ENCODE results near the gene RHOA. TPM values are rescaled to one million over a fixed set of nuclear protein-coding genes. Genes with fewer than 3 reads are reported as not detected.
"Not testable (repeated sequence)": the region's sequence is repeated elsewhere in the genome, so short reads cannot be mapped to it uniquely, and the experiment has no call there.

The RHOA gene
- total RNA-seq, 3 donors from 2014 or later: 390 to 408 (median 408) TPM

DNA sequence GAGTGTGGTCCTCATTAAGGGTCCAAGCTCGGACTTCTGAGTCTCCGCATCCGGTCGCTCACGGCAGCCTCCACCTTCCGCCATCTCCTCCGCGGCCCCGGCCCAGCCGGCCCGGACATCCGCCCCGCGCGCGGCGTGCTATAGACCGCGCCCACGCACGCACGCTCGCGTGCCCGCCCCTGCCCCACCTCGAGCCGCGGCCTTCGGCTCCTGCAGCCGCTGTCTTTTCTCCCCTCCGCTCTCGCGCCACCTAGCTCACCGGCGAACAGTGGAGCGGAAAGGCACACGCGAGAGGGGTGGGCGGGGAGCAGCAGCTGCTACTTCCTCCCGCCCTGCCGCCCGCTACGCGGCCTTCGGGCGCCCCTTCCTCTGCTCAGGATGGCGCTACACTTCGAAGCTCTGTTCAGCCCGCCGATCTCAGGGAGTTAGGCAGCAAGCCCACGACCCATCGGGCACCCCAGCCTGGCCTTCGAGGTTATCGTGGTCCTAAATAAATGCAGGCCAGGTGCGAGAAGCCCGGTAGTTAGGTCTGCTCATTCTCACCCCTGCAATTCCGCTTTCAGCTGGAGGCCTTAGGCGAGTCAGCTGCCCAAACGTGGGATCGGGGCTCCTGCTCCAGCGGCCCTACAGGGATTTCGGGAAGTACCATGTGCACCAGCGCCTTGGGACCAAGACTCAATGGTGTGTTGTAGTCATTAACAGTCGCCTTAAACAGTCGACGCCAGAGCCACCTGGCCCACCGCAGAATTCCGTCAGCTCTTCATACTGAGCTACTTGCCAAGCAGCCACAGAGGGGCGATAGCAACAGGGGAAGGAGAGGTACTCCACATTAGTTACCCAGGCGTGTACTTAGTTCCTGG, 71.6 kb downstream of the RHOA start, which contains the start of gene USP4:
Gene USP4, minus strand, starts transcription at position 113 of the 860 bp plus-strand sequence. Its CDS starts 29 bp downstream, at position 84.
- ATAC-seq (peak; percentile 95), DNase-seq (peak; percentile 91)
- Mint-ChIP-seq H3K27me3 (ENCODE audit: low read depth) (no peaks in the 10 kb centered on the region), H3K4me1 (ENCODE audit: low read depth) (peaks cover 44% of the 10 kb centered on the region), H3K4me3 (peak within 1 kb of the TSS; percentile 96), H3K9me3 (no peaks in the 10 kb centered on the region), H3K36me3 (ENCODE audit: insufficient read depth) (peaks cover 9% of the 10 kb centered on the region)

DNA sequence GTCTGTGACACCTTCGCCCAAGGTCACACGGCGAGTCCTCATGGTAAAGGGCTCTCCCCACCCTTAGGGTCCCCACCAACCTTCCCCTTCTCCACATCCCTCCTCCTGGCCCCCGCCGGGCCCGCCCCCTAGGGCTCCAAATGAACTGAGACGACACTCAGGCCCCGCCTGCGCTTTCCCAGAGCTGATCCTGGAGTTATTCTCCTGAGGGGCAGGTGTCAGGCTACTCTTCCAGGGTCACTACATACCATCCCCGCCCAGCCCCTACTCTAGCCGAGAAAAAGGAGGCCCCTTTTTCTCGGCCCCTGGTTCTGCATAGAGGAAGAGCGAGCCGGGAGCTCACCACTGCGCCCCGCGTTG, 72.2 kb downstream of the RHOA start:
- H3K4me3 Mint-ChIP-seq: peak overlapping the region; percentile 96
- no peaks in the 10 kb centered on the region for H3K27me3 Mint-ChIP-seq (ENCODE audit: low read depth)
- ATAC-seq: peak; percentile 12 to 14
- DNase-seq: no peak
- peaks cover 14% of the 10 kb centered on the region for H3K36me3 Mint-ChIP-seq (ENCODE audit: insufficient read depth)
- peaks cover 42% of the 10 kb centered on the region for H3K4me1 Mint-ChIP-seq (ENCODE audit: low read depth)
- no peaks in the 10 kb centered on the region for H3K9me3 Mint-ChIP-seq

GRCh38 chr3:49333916-49334633, 77.7 kb downstream of the RHOA start:
- no peaks in the 10 kb centered on the region for H3K9me3 Mint-ChIP-seq
- peaks cover 28% of the 10 kb centered on the region for H3K4me1 Mint-ChIP-seq (ENCODE audit: low read depth)
- H3K4me3 Mint-ChIP-seq: no peak overlapping the region
- H3K27me3 Mint-ChIP-seq (ENCODE audit: low read depth): no peaks in the 10 kb centered on the region
- ATAC-seq (no peak), DNase-seq (no peak)
- H3K36me3 Mint-ChIP-seq (ENCODE audit: insufficient read depth): peaks cover 32% of the 10 kb centered on the region

DNA sequence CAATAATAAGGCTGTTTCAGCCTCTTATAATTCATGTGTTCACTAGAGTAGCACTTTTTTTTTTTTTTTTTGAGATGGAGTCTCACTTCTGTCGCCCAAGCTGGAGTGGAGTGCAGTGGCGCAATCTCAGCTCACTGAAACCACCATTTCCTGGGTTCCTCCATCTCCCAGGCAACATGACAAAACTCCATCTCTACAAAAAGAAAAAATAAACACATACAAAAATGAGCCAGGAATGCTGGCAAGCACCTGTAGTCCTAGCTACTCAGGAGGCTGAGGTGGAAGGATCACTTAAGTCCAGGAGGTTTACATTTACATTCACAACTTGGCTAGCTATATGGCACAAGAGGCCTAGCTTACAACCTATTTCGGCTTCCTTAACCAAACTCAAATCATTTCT, 78.7 kb downstream of the RHOA start:
- DNase-seq (no peak), ATAC-seq (peak in 1 of 2 donors; percentile 18)
- Mint-ChIP-seq H3K9me3 (no peaks in the 10 kb centered on the region), H3K27me3 (ENCODE audit: low read depth) (no peaks in the 10 kb centered on the region), H3K4me1 (ENCODE audit: low read depth) (peaks cover 19% of the 10 kb centered on the region), H3K36me3 (ENCODE audit: insufficient read depth) (peaks cover 31% of the 10 kb centered on the region), H3K4me3 (no peak overlapping the region)

DNA sequence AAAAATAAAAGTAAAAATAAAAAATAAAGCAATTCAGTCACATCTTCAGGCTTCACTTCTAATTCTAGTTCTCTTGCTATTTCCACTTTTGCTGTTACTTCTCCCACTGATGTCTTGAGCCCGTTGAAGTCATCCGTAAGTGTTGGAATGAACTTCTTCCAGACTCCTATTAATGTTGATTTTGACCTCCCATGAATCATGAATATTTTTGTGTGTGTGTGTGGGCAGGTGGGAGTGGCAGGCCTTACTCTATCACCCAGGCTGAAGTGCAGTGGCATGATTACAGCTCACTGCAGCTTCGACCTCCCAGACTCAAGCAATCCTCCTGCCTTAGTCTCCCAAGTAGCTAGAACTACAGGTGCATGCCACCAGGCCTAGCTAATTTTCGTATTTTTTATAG, 82.6 kb downstream of the RHOA start:
- Mint-ChIP-seq H3K9me3 (no peaks in the 10 kb centered on the region), H3K4me1 (ENCODE audit: low read depth) (peaks cover 12% of the 10 kb centered on the region), H3K36me3 (ENCODE audit: insufficient read depth) (peaks cover 27% of the 10 kb centered on the region), H3K27me3 (ENCODE audit: low read depth) (no peaks in the 10 kb centered on the region), H3K4me3 (no peak overlapping the region)
- no peak for DNase-seq
- ATAC-seq: no peak

DNA sequence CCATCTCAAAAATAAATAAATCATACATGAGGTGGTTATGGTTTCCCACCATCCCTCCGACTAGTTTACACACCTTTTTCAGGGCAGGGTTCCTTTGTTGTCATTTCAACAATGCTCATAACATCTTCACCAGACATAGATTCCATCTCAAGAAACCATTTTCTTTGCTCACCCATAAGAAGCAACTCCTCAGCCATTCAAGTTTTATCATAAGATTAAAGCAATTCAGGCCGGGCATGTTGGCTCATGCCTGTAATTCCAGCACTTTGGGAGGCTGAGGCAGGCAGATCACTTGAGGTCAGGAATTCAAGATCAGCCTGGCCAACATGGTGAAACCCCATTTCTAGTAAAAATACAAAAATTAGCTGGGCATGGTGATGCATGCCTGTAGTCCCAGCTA, 83.4 kb downstream of the RHOA start:
- ATAC-seq; DNase-seq; H3K27me3 Mint-ChIP-seq (ENCODE audit: low read depth); H3K4me1 Mint-ChIP-seq (ENCODE audit: low read depth); H3K9me3 Mint-ChIP-seq; H3K4me3 Mint-ChIP-seq: not testable (repeated sequence)
- peaks cover 28% of the 10 kb centered on the region for H3K36me3 Mint-ChIP-seq (ENCODE audit: insufficient read depth)

GRCh38 chr3:49327485-49327884, 84.3 kb downstream of the RHOA start:
- Mint-ChIP-seq H3K4me3 (no peak overlapping the region), H3K27me3 (ENCODE audit: low read depth) (no peaks in the 10 kb centered on the region), H3K36me3 (ENCODE audit: insufficient read depth) (peaks cover 23% of the 10 kb centered on the region), H3K4me1 (ENCODE audit: low read depth) (no peaks in the 10 kb centered on the region), H3K9me3 (no peaks in the 10 kb centered on the region)
- DNase-seq (no peak), ATAC-seq (no peak)

DNA sequence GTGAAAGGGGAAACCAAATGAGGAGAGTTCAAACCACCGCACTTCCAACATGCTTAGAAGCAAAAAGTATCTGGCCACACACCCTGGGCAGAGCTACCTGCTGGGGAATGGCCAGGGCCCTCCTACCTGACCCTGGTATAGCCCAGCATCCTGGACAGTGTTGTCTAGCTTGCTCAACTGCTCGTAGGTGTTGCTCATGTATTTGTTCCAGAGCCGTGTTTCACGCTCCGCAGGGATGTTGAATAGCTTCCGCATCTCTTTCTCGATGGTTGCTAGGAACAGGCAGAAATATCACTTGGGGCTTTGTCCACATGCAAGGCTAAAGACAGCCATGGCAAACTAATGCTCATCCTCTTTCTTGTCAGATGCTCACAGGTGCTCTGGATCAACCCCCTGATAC, 87.0 kb downstream of the RHOA start:
- Mint-ChIP-seq H3K4me3 (no peak overlapping the region), H3K4me1 (ENCODE audit: low read depth) (no peaks in the 10 kb centered on the region), H3K27me3 (ENCODE audit: low read depth) (no peaks in the 10 kb centered on the region), H3K9me3 (no peaks in the 10 kb centered on the region), H3K36me3 (ENCODE audit: insufficient read depth) (peaks cover 33% of the 10 kb centered on the region)
- no peak for DNase-seq
- no peak for ATAC-seq

DNA sequence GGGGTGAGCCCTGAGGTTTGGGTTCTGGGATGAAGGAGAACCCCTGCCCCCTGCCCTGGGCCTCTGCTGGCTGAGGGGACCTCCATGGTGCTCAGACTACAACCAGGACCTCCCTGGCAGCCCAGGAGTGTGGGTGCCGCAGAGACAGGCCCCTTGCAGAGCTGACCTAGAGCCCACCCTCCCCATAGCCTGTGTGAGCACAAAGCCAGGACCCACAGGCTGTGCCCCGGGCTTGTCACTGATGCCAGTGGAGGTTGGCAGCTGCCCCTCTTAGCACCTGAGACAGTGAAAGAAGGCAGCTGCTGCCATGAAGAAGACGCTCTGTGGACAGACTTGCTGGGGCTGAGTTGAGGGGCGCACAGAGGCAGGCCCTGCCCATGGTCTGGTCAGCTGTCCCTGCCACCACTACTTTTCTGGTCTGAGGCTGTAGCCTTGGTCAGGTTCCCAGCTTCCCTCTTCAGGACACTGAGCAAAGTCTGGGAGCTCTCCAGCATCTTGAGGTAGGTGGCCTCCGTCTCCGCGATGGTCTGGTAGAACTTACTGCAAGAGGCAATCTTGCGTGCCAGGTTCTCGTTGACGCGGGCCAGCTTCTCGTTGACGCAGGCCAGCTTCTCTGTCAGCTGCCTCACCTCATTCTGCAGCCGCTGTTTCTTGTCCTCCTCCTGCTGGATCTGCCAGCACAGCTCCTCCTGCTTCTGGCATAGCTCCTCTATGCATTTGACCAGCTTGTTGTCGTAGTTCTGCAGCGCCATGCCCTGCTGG, 94.9 kb downstream of the RHOA start:
- Mint-ChIP-seq H3K9me3 (no peaks in the 10 kb centered on the region), H3K4me3 (no peak overlapping the region), H3K36me3 (ENCODE audit: insufficient read depth) (peaks cover 13% of the 10 kb centered on the region), H3K27me3 (ENCODE audit: low read depth) (no peaks in the 10 kb centered on the region), H3K4me1 (ENCODE audit: low read depth) (peaks cover 3% of the 10 kb centered on the region)
- no peak for ATAC-seq
- no peak for DNase-seq

DNA sequence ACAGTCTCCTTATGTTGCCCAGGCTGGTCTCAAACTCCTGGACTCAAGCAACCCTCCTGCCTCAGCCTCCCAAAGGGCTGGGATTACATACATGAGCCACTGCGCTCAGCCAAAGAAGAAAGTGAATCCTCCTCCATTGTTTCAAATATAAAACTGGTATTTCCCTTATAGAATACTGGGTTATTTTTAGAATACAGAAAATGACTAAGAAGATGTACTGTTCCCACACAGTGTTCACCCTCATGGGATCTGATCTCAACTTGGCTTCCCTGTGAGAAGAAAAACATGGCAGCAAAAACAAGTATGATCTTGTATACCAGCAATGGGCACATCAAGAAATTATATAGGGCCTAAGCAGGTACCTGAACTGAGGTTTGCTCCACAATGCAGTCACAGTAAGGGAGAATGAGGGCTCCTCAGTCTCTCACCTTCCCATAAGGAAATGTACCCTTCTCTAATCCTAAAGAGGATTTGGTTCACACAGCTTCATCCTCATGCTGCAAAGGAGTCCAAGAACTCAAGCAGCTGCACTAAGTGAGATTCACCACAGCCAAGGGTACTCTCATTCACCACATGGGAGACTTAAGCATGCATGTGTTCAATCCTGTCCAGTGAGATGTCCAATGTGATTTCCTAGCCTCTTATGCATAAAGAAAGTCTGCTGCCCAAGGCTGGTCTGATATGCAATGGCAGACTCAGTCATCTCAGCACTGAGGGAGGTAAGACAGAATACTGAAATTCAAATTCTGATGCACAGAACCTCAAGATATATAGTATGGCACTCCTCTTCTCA, 97.7 kb downstream of the RHOA start:
- Mint-ChIP-seq H3K4me3 (no peak overlapping the region), H3K4me1 (ENCODE audit: low read depth) (peaks cover 3% of the 10 kb centered on the region), H3K9me3 (no peaks in the 10 kb centered on the region), H3K36me3 (ENCODE audit: insufficient read depth) (peaks cover 22% of the 10 kb centered on the region), H3K27me3 (ENCODE audit: low read depth) (no peaks in the 10 kb centered on the region)
- DNase-seq (no peak), ATAC-seq (peak in 1 of 2 donors; percentile 37)

GRCh38 chr3:49311283-49311682, 100.5 kb downstream of the RHOA start:
- H3K36me3 Mint-ChIP-seq (ENCODE audit: insufficient read depth): peaks cover 25% of the 10 kb centered on the region
- no peak for DNase-seq
- H3K9me3 Mint-ChIP-seq: no peaks in the 10 kb centered on the region

DNA sequence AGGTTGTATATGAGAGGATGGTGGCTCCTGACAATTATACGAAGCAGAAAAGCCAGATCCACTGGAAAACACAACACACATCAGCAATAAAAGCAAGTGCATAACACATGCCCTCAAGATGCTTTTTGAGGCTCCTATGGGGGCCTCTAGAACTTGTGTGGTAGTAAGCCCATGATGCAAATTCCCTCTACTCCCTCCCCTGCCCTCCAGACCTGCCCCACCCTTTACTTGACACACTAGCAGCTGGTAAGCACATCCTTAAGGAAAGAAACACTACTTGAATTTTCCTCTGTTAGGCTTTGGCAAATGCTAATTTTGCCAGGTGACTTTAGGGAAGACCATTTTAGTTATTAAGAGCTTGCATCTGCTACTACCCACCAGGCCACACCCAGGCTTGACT, 101.1 kb downstream of the RHOA start:
- ATAC-seq (no peak), DNase-seq (no peak)
- no peaks in the 10 kb centered on the region for H3K9me3 Mint-ChIP-seq
- peaks cover 3% of the 10 kb centered on the region for H3K4me1 Mint-ChIP-seq (ENCODE audit: low read depth)
- no peak overlapping the region for H3K4me3 Mint-ChIP-seq
- no peaks in the 10 kb centered on the region for H3K27me3 Mint-ChIP-seq (ENCODE audit: low read depth)
- peaks cover 25% of the 10 kb centered on the region for H3K36me3 Mint-ChIP-seq (ENCODE audit: insufficient read depth)

More at GRCh38 chr3:49311283-49311682, 100.5 kb downstream of the RHOA start:
- no peak for ATAC-seq
- Mint-ChIP-seq H3K4me3 (no peak overlapping the region), H3K4me1 (ENCODE audit: low read depth) (peaks cover 3% of the 10 kb centered on the region), H3K27me3 (ENCODE audit: low read depth) (no peaks in the 10 kb centered on the region)
